ENCODE results near the gene KSR2. TPM values are rescaled to one million over a fixed set of nuclear protein-coding genes. Genes with fewer than 3 reads are reported as not detected.

Gene KSR2
- total and polyA plus RNA-seq, 2 donors (not counting 3 experiments of a cell fraction or from before 2014, with no cell fraction given) = 2.1 to 5.2 TPM

DNA sequence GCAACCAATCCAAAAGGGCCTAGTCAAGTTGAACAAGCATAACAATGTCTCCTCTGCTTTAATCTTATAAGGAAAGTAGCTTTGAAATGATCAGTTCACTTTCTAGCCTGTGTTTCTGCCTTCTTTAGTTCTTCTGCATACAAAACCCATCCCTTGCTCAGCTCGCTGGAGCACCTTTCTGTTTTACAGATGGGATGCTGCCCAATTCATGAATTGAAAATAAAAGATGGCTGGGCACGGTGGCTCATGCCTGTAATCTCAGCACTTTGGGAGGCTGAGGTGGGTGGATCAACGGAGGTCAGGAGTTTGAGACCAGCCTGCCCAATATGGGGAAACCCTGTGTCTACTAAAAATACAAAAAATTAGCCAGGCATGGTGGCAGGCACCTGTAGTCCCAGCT is 43.2 kb upstream of the KSR2 start:
- no TSS peak for BruUV-seq (replicated peaks)
- dilution Hi-C loops (cut with MboI; ENCODE audit: extremely low pct_ligation_motif_present, low sequenced_read_pairs) = no loop called here
- H3K9me3 ChIP-seq (replicated peaks; ENCODE audit: control insufficient read depth, insufficient read depth, low read length) = no peaks in the 10 kb centered on the region
- H3K9me1 ChIP-seq (replicated peaks; ENCODE audit: control insufficient read depth, extremely low read depth, insufficient read depth, low read length) = no peaks in the 10 kb centered on the region
- POLR2A ChIA-PET = no interaction called here
- peaks cover 2% of the 10 kb centered on the region for H3K79me2 ChIP-seq (ENCODE audit: control insufficient read depth, insufficient read depth, low read length)
- CTCF ChIA-PET = no interaction called here
- no peak overlapping the region for H3K27ac ChIP-seq (ENCODE audit: insufficient read depth, low read depth, low read length)
- H3K36me3 ChIP-seq (ENCODE audit: control insufficient read depth in 2 of 2, extremely low read depth in 1 of 2, insufficient read depth in 2 of 2, low read length in 2 of 2) = no peaks in the 10 kb centered on the region
- H3K4me2 ChIP-seq (ENCODE audit: insufficient read depth, low read length) = no peak overlapping the region
- H2AFZ ChIP-seq (ENCODE audit: low read depth, low read length) = no peak overlapping the region
- FAIRE-seq (no peak), DNase-seq (ENCODE audit: low read depth, low spot score) (no peak)
- intact Hi-C loops (cut with micrococcal nuclease) = no loop called here
- no peaks in the 10 kb centered on the region for H4K20me1 ChIP-seq (replicated peaks; ENCODE audit: control insufficient read depth, extremely low read depth, insufficient read depth, low read length)
- H3K4me3 ChIP-seq (replicated peaks in 1 of 3; ENCODE audit: insufficient read depth in 1 of 3, low read depth in 1 of 3, low read length in 3 of 3) = no peak overlapping the region
- peaks cover 4% of the 10 kb centered on the region in 2 experiments for H3K27me3 ChIP-seq (ENCODE audit: control insufficient read depth in 2 of 2, insufficient read depth in 2 of 2, low read length in 2 of 2)
- H3K4me1 ChIP-seq (ENCODE audit: control insufficient read depth, extremely low read depth, insufficient read depth, low read length) = peaks cover 2% of the 10 kb centered on the region
- no peak overlapping the region for H3K9ac ChIP-seq (replicated peaks; ENCODE audit: extremely low read depth, insufficient read depth, low read length)
- TF ChIP-seq FOS (IDR thresholded peaks at IDR 0.05; ENCODE audit: borderline replicate concordance, insufficient read depth, low read length) = no peak
- no peak for TF ChIP-seq JUN (IDR thresholded peaks at IDR 0.05; ENCODE audit: borderline replicate concordance, insufficient read depth, insufficient read length, low read depth)
- TF ChIP-seq EZH2 (IDR thresholded peaks at IDR 0.05; ENCODE audit: borderline replicate concordance, low read depth, low read length, severe bottlenecking) = no peak
- no peak for TF ChIP-seq POLR2AphosphoS5 (IDR thresholded peaks at IDR 0.05; ENCODE audit: insufficient read depth, low read depth, low read length)
- TF ChIP-seq GATA2 (IDR thresholded peaks at IDR 0.05; ENCODE audit: insufficient read depth, insufficient read length, low read depth, low read length) = no peak
- TF ChIP-seq POLR2A (IDR thresholded peaks at IDR 0.05; ENCODE audit: low read depth, low read length) = no peak
- no peak for TF ChIP-seq MYC (IDR thresholded peaks at IDR 0.05; ENCODE audit: low read depth, low read length)
- TF ChIP-seq, protein P1, sequence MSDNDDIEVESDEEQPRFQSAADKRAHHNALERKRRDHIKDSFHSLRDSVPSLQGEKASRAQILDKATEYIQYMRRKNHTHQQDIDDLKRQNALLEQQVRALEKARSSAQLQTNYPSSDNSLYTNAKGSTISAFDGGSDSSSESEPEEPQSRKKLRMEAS (IDR thresholded peaks at IDR 0.05; ENCODE audit: insufficient read depth, insufficient read length) = no peak

- no peak overlapping the region for H2AFZ ChIP-seq (ENCODE audit: low read depth, low read length)
- peaks cover 2% of the 10 kb centered on the region for H3K4me1 ChIP-seq (ENCODE audit: control insufficient read depth, extremely low read depth, insufficient read depth, low read length)
- H3K9me3 ChIP-seq (replicated peaks; ENCODE audit: control insufficient read depth, insufficient read depth, low read length) = no peaks in the 10 kb centered on the region
- no peak overlapping the region for H3K4me2 ChIP-seq (ENCODE audit: insufficient read depth, low read length)
- intact Hi-C loops (cut with micrococcal nuclease) (no loop called here), dilution Hi-C loops (cut with MboI; ENCODE audit: extremely low pct_ligation_motif_present, low sequenced_read_pairs) (no loop called here)
- H3K9me1 ChIP-seq (replicated peaks; ENCODE audit: control insufficient read depth, extremely low read depth, insufficient read depth, low read length) = no peaks in the 10 kb centered on the region
- no peaks in the 10 kb centered on the region for H3K79me2 ChIP-seq (ENCODE audit: control insufficient read depth, insufficient read depth, low read length)
- H3K4me3 ChIP-seq (replicated peaks in 1 of 3; ENCODE audit: insufficient read depth in 1 of 3, low read depth in 1 of 3, low read length in 3 of 3) = no peak overlapping the region
- H3K9ac ChIP-seq (replicated peaks; ENCODE audit: extremely low read depth, insufficient read depth, low read length) = no peak overlapping the region
- H4K20me1 ChIP-seq (replicated peaks; ENCODE audit: control insufficient read depth, extremely low read depth, insufficient read depth, low read length) = no peaks in the 10 kb centered on the region
- H3K36me3 ChIP-seq (ENCODE audit: control insufficient read depth in 2 of 2, extremely low read depth in 1 of 2, insufficient read depth in 2 of 2, low read length in 2 of 2) = no peaks in the 10 kb centered on the region
- H3K27me3 ChIP-seq (ENCODE audit: control insufficient read depth in 2 of 2, insufficient read depth in 2 of 2, low read length in 2 of 2) = peaks cover 4% of the 10 kb centered on the region in 2 experiments
- ChIA-PET POLR2A (no interaction called here), CTCF (no interaction called here)
- no TSS peak for BruUV-seq (replicated peaks)
- DNase-seq (ENCODE audit: low read depth, low spot score) = no peak
- no peak for TF ChIP-seq POLR2A (IDR thresholded peaks at IDR 0.05; ENCODE audit: low read depth, low read length)
- TF ChIP-seq FOS (IDR thresholded peaks at IDR 0.05; ENCODE audit: borderline replicate concordance, insufficient read depth, low read length) = no peak
- no peak for TF ChIP-seq JUN (IDR thresholded peaks at IDR 0.05; ENCODE audit: borderline replicate concordance, insufficient read depth, insufficient read length, low read depth)
- TF ChIP-seq, protein P1 (IDR thresholded peaks at IDR 0.05; ENCODE audit: insufficient read depth, insufficient read length) = no peak
- TF ChIP-seq POLR2AphosphoS5 (IDR thresholded peaks at IDR 0.05; ENCODE audit: insufficient read depth, low read depth, low read length) = no peak
- TF ChIP-seq MYC (IDR thresholded peaks at IDR 0.05; ENCODE audit: low read depth, low read length) = no peak
- TF ChIP-seq CTCF (IDR thresholded peaks at IDR 0.05; ENCODE audit: extremely low read depth in 1 of 2, insufficient read depth in 1 of 2, low read depth in 1 of 2, low read length in 2 of 2) = no peak
- no peak for TF ChIP-seq EZH2 (IDR thresholded peaks at IDR 0.05; ENCODE audit: borderline replicate concordance, low read depth, low read length, severe bottlenecking)
- TF ChIP-seq GATA2 (IDR thresholded peaks at IDR 0.05; ENCODE audit: insufficient read depth, insufficient read length, low read depth, low read length) = no peak
- H3K27ac ChIP-seq (ENCODE audit: insufficient read depth, low read depth, low read length) = no peak overlapping the region
- no peak for FAIRE-seq
These were observed 42.6 kb upstream of the KSR2 start for GRCh38 chr12:118011377-118011776.

Data from endothelial cell of umbilical vein (primary cell).